ENCODE results near the gene PGPEP1. TPM values are rescaled to one million over a fixed set of nuclear protein-coding genes. Genes with fewer than 3 reads are reported as not detected.

Gene PGPEP1
- total RNA-seq, 1 experiment from 2014 or later = 13.6 TPM

DNA sequence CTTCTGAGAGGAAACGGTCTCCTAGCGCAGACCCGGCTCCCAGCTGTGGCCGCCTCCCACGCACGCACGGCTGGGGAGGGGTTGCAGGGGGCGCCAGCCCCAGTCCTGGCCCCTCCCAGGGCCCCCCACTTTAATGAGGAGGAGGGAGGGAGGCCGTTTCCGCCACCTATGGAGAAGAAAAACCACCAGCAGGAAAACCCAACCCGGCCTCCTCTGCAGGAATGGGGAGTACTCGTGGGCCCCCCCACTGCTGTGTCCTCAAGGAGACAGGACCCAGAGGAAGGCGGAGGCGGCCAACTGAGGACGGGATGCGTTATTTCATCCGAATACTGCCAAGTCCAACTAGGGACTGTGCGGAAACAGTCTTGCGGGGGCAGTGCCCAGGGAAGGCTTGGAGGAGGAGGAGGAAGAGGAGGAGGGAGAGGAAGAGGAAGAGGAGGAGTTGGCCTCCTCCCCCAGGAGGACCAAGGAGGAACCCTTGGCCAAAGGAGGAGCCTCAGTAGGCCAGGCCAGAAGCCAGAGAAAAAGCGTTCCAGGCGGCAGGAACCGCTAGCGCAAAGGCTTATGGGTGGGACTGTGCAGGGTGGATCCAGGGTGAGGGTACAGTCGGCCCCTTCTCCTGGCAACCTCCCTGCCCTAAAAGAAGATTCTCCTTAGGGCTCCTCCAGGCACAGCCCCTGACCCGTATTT, 74.9 kb downstream of the PGPEP1 start:
- Histone ChIP-seq H3K79me2 (ENCODE audit: low read length) (no peaks in the 10 kb centered on the region), H3K4me1 (ENCODE audit: low read length) (peaks cover 31% of the 10 kb centered on the region), H3K27ac (ENCODE audit: low read length) (no peak overlapping the region), H3K9ac (ENCODE audit: low read length) (no peak overlapping the region), H4K20me1 (ENCODE audit: insufficient read depth, low read depth, low read length) (peaks cover 2% of the 10 kb centered on the region; the same call in 1 of the 2 replicates), H2AFZ (ENCODE audit: low read length) (no peak overlapping the region), H3K4me3 (ENCODE audit: low read length) (no peak overlapping the region), H3K27me3 (ENCODE audit: low read length) (no peaks in the 10 kb centered on the region; the same call in 1 of the 2 replicates), H3K9me2 (replicated peaks; ENCODE audit: insufficient read depth, low read length) (no peaks in the 10 kb centered on the region), H3K4me2 (ENCODE audit: low read depth, low read length, poor library complexity, severe bottlenecking) (no peak overlapping the region), H3K9me3 (ENCODE audit: low read length) (no peaks in the 10 kb centered on the region), H3K36me3 (ENCODE audit: insufficient read depth, low read length) (no peaks in the 10 kb centered on the region)
- no peak for DNase-seq

- no peaks in the 10 kb centered on the region; the same call in 1 of the 2 replicates for H3K27me3 ChIP-seq (ENCODE audit: low read length)
- no peaks in the 10 kb centered on the region for H3K9me3 ChIP-seq (ENCODE audit: low read length)
- peaks cover 13% of the 10 kb centered on the region for H4K20me1 ChIP-seq (ENCODE audit: insufficient read depth, low read depth, low read length)
- peak; percentile 66 for DNase-seq
- no peaks in the 10 kb centered on the region for H3K9me2 ChIP-seq (replicated peaks; ENCODE audit: insufficient read depth, low read length)
- H3K4me1 ChIP-seq (ENCODE audit: low read length) = peaks cover 30% of the 10 kb centered on the region
- H3K27ac ChIP-seq (ENCODE audit: low read length) = no peak overlapping the region
- H3K79me2 ChIP-seq (ENCODE audit: low read length) = no peaks in the 10 kb centered on the region
- H2AFZ ChIP-seq (ENCODE audit: low read length) = no peak overlapping the region
- H3K4me3 ChIP-seq (ENCODE audit: low read length) = peak overlapping the region; percentile 52; the same call in 1 of the 2 replicates
- H3K9ac ChIP-seq (ENCODE audit: low read length) = peak overlapping the region; percentile 48
- no peaks in the 10 kb centered on the region for H3K36me3 ChIP-seq (ENCODE audit: insufficient read depth, low read length)
- H3K4me2 ChIP-seq (ENCODE audit: low read depth, low read length, poor library complexity, severe bottlenecking) = peak overlapping the region; percentile 58
Measured at GRCh38 chr19:18416778-18417249, 76.4 kb downstream of the PGPEP1 start.

DNA sequence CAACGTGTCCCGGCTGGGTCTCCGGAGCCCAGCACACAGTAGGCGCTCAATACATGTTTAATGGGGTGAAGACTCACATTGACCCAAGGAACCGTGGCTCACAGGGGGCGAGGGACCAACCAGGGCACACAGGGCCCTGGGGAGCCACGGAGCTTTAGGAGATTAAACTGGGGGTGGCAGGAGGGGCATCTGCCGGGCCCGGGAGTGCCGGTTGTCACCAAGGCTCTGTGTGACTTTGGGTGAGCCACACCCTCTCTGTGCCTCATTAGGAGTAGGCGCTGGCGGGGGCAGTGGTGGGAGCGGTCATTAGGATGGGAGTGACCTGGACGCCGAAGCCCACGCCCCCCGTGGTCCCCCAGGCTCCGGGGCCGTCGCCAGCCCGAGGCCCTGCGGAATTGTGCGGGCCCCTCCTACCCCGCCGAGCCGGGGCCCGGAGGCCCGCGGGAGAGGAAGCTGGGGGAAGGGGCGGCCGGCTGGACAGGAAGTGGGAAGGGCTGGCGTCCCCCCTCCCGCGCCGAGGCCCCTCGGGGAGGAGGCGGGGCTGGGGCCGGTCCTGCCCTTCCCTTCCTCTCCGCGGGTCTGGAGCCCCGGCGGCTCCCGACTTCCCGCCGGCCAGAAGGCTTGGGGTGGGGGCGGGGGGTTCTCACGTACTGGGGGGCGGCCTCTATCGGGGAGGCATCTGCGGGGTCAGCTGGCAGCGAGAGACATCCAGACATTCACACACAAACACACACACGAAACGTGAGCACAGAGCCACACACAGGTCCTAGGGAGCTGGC, 77.0 kb downstream of the PGPEP1 start:
- Histone ChIP-seq H3K27me3 (ENCODE audit: low read length) (no peaks in the 10 kb centered on the region; the same call in 1 of the 2 replicates), H3K4me2 (ENCODE audit: low read depth, low read length, poor library complexity, severe bottlenecking) (peak overlapping the region; percentile 58), H3K9me2 (replicated peaks; ENCODE audit: insufficient read depth, low read length) (no peaks in the 10 kb centered on the region), H3K4me3 (ENCODE audit: low read length) (peak overlapping the region; percentile 52), H3K9ac (ENCODE audit: low read length) (peak overlapping the region; percentile 48), H3K9me3 (ENCODE audit: low read length) (no peaks in the 10 kb centered on the region), H3K79me2 (ENCODE audit: low read length) (no peaks in the 10 kb centered on the region), H2AFZ (ENCODE audit: low read length) (no peak overlapping the region), H4K20me1 (ENCODE audit: insufficient read depth, low read depth, low read length) (peaks cover 18% of the 10 kb centered on the region), H3K36me3 (ENCODE audit: insufficient read depth, low read length) (no peaks in the 10 kb centered on the region), H3K27ac (ENCODE audit: low read length) (no peak overlapping the region), H3K4me1 (ENCODE audit: low read length) (peaks cover 30% of the 10 kb centered on the region)
- peak; percentile 67 for DNase-seq

- H3K36me3 ChIP-seq (ENCODE audit: insufficient read depth, low read length) = no peaks in the 10 kb centered on the region
- no peak for DNase-seq
Measured at GRCh38 chr19:18418029-18418482, 77.7 kb downstream of the PGPEP1 start.

GRCh38 chr19:18418483-18419194, 78.2 kb downstream of the PGPEP1 start:
- H3K9ac ChIP-seq (ENCODE audit: low read length) = peak overlapping the region; percentile 60
- H2AFZ ChIP-seq (ENCODE audit: low read length) = no peak overlapping the region
- no peaks in the 10 kb centered on the region for H3K79me2 ChIP-seq (ENCODE audit: low read length)
- H3K9me2 ChIP-seq (replicated peaks; ENCODE audit: insufficient read depth, low read length) = no peaks in the 10 kb centered on the region
- no peaks in the 10 kb centered on the region for H3K36me3 ChIP-seq (ENCODE audit: insufficient read depth, low read length)
- no peaks in the 10 kb centered on the region; the same call in 1 of the 2 replicates for H3K27me3 ChIP-seq (ENCODE audit: low read length)
- H3K27ac ChIP-seq (ENCODE audit: low read length) = no peak overlapping the region
- no peaks in the 10 kb centered on the region for H3K9me3 ChIP-seq (ENCODE audit: low read length)
- H4K20me1 ChIP-seq (ENCODE audit: insufficient read depth, low read depth, low read length) = peaks cover 30% of the 10 kb centered on the region
- H3K4me3 ChIP-seq (ENCODE audit: low read length) = peak overlapping the region; percentile 47; the same call in 1 of the 2 replicates
- peaks cover 30% of the 10 kb centered on the region for H3K4me1 ChIP-seq (ENCODE audit: low read length)
- peak overlapping the region; percentile 59 for H3K4me2 ChIP-seq (ENCODE audit: low read depth, low read length, poor library complexity, severe bottlenecking)
- DNase-seq = no peak

More at GRCh38 chr19:18418029-18418482, 77.7 kb downstream of the PGPEP1 start:
- no peaks in the 10 kb centered on the region for H3K9me2 ChIP-seq (replicated peaks; ENCODE audit: insufficient read depth, low read length)
- peaks cover 30% of the 10 kb centered on the region for H3K4me1 ChIP-seq (ENCODE audit: low read length)
- H3K4me3 ChIP-seq (ENCODE audit: low read length) = peak overlapping the region; percentile 52; the same call in 1 of the 2 replicates
- H3K4me2 ChIP-seq (ENCODE audit: low read depth, low read length, poor library complexity, severe bottlenecking) = peak overlapping the region; percentile 58
- H2AFZ ChIP-seq (ENCODE audit: low read length) = no peak overlapping the region
- no peaks in the 10 kb centered on the region; the same call in 1 of the 2 replicates for H3K27me3 ChIP-seq (ENCODE audit: low read length)
- H3K9ac ChIP-seq (ENCODE audit: low read length) = peak overlapping the region; percentile 48; the same call in 1 of the 2 replicates
- H3K79me2 ChIP-seq (ENCODE audit: low read length) = no peaks in the 10 kb centered on the region
- H3K9me3 ChIP-seq (ENCODE audit: low read length) = no peaks in the 10 kb centered on the region
- H3K27ac ChIP-seq (ENCODE audit: low read length) = no peak overlapping the region
- peaks cover 24% of the 10 kb centered on the region for H4K20me1 ChIP-seq (ENCODE audit: insufficient read depth, low read depth, low read length)

GRCh38 chr19:18419195-18419698, 78.8 kb downstream of the PGPEP1 start, which contains the start of gene SSBP4:
SSBP4 (plus strand) TSS chr19:18419398; CDS start chr19:18419649, 251 bp downstream.
- H3K4me1 ChIP-seq (ENCODE audit: low read length) = peaks cover 30% of the 10 kb centered on the region
- peak within 1 kb of the TSS; percentile 59 for H3K4me2 ChIP-seq (ENCODE audit: low read depth, low read length, poor library complexity, severe bottlenecking)
- H3K4me3 ChIP-seq (ENCODE audit: low read length) = peak within 1 kb of the TSS; percentile 47; the same call in 1 of the 2 replicates
- H3K9me2 ChIP-seq (replicated peaks; ENCODE audit: insufficient read depth, low read length) = no peaks in the 10 kb centered on the region
- no peak within 1 kb of the TSS for H2AFZ ChIP-seq (ENCODE audit: low read length)
- peak within 1 kb of the TSS; percentile 60 for H3K9ac ChIP-seq (ENCODE audit: low read length)
- no peak within 1 kb of the TSS for H3K27ac ChIP-seq (ENCODE audit: low read length)
- no peaks in the 10 kb centered on the region for H3K36me3 ChIP-seq (ENCODE audit: insufficient read depth, low read length)
- peaks cover 36% of the 10 kb centered on the region for H4K20me1 ChIP-seq (ENCODE audit: insufficient read depth, low read depth, low read length)
- H3K27me3 ChIP-seq (ENCODE audit: low read length) = no peaks in the 10 kb centered on the region; the same call in 1 of the 2 replicates
- H3K9me3 ChIP-seq (ENCODE audit: low read length) = no peaks in the 10 kb centered on the region
- no peaks in the 10 kb centered on the region for H3K79me2 ChIP-seq (ENCODE audit: low read length)
- peak; percentile 87 for DNase-seq

Measured in Karpas-422 (cell line).